ENCODE results near the gene NRG3.
"Not testable (repeated sequence)": the region's sequence is repeated elsewhere in the genome, so short reads cannot be mapped to it uniquely, and the experiment has no call there.

NRG3 gene

DNA sequence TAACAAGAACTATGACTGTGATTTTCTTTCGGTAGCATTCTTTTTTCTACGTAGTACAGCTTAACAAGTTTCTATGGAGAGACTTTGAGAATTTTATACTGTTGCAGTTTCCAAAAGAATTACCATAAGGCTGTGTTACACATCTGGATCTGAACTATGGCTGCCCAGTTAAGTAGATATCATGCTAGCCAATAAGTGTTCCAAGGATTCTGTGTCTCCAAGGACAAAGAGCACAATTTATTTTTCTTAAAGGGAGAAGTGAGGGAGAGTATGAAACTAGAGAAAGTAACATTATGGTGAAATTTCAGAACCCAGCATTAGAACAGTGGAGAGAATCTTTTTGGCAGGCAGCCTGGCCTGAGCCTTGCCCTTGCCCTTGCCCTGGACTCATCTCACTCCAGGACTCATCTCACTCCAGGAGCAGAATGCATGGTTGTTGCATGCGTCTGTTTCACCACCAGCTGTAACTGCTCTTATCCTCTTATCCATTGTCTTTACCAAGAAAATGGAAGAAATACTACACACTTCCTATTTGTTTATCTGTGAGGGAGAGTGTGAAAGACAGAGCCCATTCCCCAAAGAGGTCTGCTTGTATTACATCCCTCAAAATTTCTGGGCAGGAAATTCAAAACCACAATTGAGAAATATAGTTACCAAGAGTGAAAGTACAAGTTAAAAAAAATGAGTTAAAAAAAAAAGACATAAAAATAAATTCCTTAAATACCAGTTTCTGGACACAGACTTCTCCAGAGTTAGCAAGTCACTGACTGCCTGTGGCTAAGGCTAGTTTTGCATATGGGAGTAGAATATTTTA, 1067.5 kb downstream of the NRG3 start:
- no peak for DNase-seq (ENCODE audit: low spot score)
- in situ Hi-C loops (cut with MboI; ENCODE audit: low pct_unique_long_range_greater_than_20kb, low sequenced_read_pairs, unreplicated experiment): no loop called here
- TF ChIP-seq, protein P1, sequence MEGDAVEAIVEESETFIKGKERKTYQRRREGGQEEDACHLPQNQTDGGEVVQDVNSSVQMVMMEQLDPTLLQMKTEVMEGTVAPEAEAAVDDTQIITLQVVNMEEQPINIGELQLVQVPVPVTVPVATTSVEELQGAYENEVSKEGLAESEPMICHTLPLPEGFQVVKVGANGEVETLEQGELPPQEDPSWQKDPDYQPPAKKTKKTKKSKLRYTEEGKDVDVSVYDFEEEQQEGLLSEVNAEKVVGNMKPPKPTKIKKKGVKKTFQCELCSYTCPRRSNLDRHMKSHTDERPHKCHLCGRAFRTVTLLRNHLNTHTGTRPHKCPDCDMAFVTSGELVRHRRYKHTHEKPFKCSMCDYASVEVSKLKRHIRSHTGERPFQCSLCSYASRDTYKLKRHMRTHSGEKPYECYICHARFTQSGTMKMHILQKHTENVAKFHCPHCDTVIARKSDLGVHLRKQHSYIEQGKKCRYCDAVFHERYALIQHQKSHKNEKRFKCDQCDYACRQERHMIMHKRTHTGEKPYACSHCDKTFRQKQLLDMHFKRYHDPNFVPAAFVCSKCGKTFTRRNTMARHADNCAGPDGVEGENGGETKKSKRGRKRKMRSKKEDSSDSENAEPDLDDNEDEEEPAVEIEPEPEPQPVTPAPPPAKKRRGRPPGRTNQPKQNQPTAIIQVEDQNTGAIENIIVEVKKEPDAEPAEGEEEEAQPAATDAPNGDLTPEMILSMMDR (IDR thresholded peaks at IDR 0.05; ENCODE audit: extremely low read depth, insufficient read depth, missing control alignments): no peak

DNA sequence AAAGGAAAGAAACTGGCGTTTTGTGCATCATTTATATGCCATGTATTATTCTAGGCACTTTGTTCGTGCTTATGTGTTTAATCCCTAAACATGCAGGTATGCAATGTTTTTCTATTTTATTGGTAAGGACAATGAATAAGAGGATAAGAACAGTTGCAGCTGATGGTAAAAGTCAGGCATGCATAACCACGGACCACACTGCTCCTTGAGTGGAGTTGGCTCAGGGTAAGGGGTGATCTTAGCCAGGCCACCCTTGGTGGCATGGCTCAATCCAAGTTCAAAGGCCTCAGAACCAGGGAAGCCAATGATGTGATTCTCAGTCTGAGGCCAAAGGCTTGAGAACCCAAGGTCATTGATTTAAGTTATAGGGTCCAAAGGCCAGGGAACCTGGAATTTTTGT, 1068.1 kb downstream of the NRG3 start:
- DNase-seq (ENCODE audit: low spot score): no peak
- in situ Hi-C loops (cut with MboI; ENCODE audit: low pct_unique_long_range_greater_than_20kb, low sequenced_read_pairs, unreplicated experiment): no loop called here
- TF ChIP-seq, protein P1 (IDR thresholded peaks at IDR 0.05; ENCODE audit: extremely low read depth, insufficient read depth, missing control alignments): no peak

DNA sequence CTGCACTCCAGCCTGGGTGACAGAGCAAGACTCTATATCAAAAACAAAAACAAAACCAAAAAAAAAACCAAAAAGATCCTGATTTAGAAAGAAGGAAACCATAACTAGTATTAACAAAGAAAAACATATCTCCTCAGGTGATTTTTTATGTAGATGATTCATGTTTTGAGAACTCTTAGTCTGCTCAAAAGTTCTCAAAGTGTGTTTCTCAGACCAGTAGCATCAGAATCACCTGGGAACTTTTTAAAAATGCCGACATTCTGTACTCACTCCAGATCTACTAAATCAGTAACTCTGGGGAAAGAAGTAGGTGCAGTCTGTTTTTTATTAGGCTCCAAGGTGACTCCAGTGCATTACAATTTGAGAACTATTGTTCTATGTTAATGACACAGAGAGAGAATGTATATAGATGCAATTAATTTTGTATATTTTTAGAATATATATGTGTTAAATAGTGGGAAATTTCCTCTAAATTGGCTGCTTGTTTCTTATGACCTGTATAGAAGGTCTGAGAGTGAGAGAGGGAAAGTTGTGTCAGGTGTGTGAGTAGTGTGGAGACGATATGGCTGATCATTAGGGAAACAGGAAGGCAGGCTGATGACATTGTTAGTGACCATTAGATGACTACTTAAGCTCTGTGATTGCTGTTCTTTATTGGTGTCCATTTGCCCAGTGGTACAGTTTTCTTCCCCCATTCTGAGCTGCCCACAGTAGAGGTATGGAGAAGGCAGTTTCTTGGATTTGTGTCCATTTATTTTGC, 1075.0 kb downstream of the NRG3 start:
- TF ChIP-seq, protein P1 (IDR thresholded peaks at IDR 0.05; ENCODE audit: extremely low read depth, insufficient read depth, missing control alignments): no peak
- in situ Hi-C loops (cut with MboI; ENCODE audit: low pct_unique_long_range_greater_than_20kb, low sequenced_read_pairs, unreplicated experiment): no loop called here

DNA sequence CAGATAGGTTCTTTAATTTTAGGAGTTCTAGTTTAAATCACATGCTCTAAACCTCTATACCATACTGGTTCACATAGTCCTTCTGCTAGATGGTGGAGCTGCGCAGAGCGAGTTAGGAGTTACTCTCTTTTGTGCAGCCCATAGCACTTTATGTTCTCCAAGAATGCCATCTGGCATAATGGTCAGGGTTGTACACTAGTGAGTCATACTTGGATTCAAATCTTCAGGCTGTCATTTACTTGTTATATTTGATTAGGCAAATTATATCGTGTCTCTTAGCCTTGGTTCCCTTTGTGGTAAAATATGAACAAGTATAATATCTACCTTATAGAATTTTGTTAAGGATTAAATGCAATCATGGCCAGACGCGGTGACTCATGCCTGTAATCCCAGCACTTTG, 1078.3 kb downstream of the NRG3 start:
- in situ Hi-C loops (cut with MboI; ENCODE audit: low pct_unique_long_range_greater_than_20kb, low sequenced_read_pairs, unreplicated experiment): no loop called here
- no peak for DNase-seq (ENCODE audit: low spot score)
- TF ChIP-seq, protein P1 (IDR thresholded peaks at IDR 0.05; ENCODE audit: extremely low read depth, insufficient read depth, missing control alignments): no peak

More for the DNA sequence above, 1075.0 kb downstream of the NRG3 start:
- DNase-seq (ENCODE audit: low spot score): no peak

DNA sequence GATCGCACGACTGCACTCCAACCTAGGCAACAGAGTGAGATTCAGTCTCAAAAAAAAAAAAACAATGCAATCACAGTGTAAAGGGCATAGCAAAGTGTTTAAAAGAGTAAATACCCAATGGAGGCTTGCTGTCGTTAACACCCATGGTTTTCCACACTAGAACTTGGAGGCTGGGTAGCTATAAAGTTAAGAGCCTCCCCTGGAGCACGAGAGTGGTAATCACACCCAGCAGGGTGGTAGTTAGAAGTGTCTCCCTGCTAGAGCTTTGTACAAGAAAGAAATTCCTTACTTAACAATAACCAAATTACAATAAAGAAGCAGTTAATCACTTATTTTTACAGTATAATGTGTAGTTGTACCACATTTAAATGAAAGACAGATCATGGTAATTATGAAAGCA, 1078.9 kb downstream of the NRG3 start:
- no peak for DNase-seq (ENCODE audit: low spot score)
- TF ChIP-seq, protein P1 (IDR thresholded peaks at IDR 0.05; ENCODE audit: extremely low read depth, insufficient read depth, missing control alignments): no peak
- in situ Hi-C loops (cut with MboI; ENCODE audit: low pct_unique_long_range_greater_than_20kb, low sequenced_read_pairs, unreplicated experiment): no loop called here

DNA sequence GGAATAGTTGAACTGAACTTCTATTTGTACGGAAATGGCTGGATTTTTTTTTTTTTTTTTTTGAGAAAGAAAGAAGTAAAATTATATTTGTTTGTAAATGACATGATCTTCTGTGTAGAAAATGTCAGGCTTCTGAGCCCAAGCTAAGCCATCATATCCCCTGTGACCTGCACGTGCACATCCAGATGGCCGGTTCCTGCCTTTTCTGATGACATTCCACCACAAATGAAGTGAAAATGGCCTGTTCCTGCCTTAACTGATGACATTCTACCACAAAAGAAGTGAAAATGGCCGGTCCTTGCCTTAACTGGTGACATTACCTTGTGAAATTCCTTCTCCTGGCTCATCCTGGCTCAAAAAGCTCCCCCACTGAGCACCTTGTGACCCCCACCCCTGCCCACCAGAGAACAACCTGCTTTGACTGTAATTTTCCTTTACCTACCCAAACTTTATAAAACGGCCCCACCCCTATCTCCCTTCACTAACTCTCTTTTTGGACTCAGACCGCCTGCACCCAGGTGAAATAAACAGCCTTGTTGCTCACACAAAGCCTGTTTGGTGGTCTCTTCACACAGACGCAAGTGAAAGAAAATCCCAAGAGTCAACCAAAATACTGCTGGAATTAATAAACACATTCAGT, 1085.5 kb downstream of the NRG3 start:
- DNase-seq (ENCODE audit: low spot score); in situ Hi-C loops (cut with MboI; ENCODE audit: low pct_unique_long_range_greater_than_20kb, low sequenced_read_pairs, unreplicated experiment): not testable (repeated sequence)

All from GM13977 (cell line).